Measurements from ENCODE around the gene VSX2. TPM values are rescaled to one million over a fixed set of nuclear protein-coding genes. Genes with fewer than 3 reads are reported as not detected.

The VSX2 gene
- total and polyA plus RNA-seq, 2 of the 13 experiments (the other 11 are each of a cell fraction or from before 2014, with no cell fraction given), result 0.05 TPM; not detected in 1

DNA sequence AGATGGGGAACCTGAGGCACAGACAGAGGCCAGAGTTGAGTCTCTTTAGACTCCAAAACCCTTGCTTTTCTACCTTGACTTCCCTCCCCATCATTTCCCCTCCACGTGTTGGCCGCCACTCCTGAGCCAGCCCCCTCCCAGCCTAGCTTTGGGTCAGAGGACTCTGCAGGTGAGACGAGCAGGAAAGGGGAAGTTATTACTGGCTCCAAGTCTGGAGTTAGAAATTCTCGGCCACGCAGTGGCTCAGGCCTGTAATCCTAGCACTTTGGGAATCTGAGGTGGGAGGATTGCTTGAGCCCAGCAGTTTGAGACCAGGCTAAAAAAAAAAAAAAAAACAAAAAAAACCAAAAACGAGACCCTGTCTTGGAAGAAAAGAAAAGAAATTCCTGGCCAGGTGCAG lies 8.8 kb downstream of the VSX2 start:
- H3K4me2 ChIP-seq (ENCODE audit: low read depth, low read length), result no peak overlapping the region
- ChIA-PET CTCF (ENCODE audit: low intra/inter-chr PET ratio, low total read pairs) (no interaction called here), POLR2A (no interaction called here)
- no peak overlapping the region for H3K9ac ChIP-seq (ENCODE audit: insufficient read depth, low read depth, low read length)
- no TSS peak for BruUV-seq (replicated peaks)
- ATAC-seq (no peak), DNase-seq (ENCODE audit: low spot score) (no peak), FAIRE-seq (no peak)
- H3K4me3 ChIP-seq (replicated peaks in 1 of 3; ENCODE audit: insufficient read depth in 1 of 3, low read depth in 2 of 3, low read length in 3 of 3), result no peak overlapping the region
- 24% methylated on average over 6 of the region's 6 CpGs for WGBS (ENCODE audit: low lambda C conversion rate)
- H4K20me1 ChIP-seq (ENCODE audit: insufficient read depth, low read length), result no peaks in the 10 kb centered on the region
- H3K79me2 ChIP-seq (ENCODE audit: insufficient read depth, low read length), result no peaks in the 10 kb centered on the region
- peaks cover 41% of the 10 kb centered on the region for H3K4me1 ChIP-seq (ENCODE audit: insufficient read depth, low read length)
- H3K27ac ChIP-seq (ENCODE audit: extremely low read length, insufficient read depth, low read length), result no peak overlapping the region
- no peaks in the 10 kb centered on the region for H3K9me3 ChIP-seq (ENCODE audit: low read length)
- H3K36me3 ChIP-seq (replicated peaks in 1 of 2; ENCODE audit: control insufficient read depth in 1 of 2, insufficient read depth in 2 of 2, low read length in 2 of 2), result no peaks in the 10 kb centered on the region
- peaks cover 1 to 32% of the 10 kb centered on the region in 2 experiments; a peak in 3 of 5 replicates for H3K27me3 ChIP-seq (ENCODE audit: control insufficient read depth in 1 of 2, insufficient read depth in 2 of 2, low read length in 2 of 2)
- intact Hi-C loops (cut with micrococcal nuclease; ENCODE audit: unreplicated experiment) (no loop called here), in situ Hi-C loops (cut with HindIII; ENCODE audit: extremely low pct_ligation_motif_present, low pct_unique_long_range_greater_than_20kb) (no loop called here)
- no peak overlapping the region for H2AFZ ChIP-seq (ENCODE audit: low read length)
- TF ChIP-seq, protein P1, sequence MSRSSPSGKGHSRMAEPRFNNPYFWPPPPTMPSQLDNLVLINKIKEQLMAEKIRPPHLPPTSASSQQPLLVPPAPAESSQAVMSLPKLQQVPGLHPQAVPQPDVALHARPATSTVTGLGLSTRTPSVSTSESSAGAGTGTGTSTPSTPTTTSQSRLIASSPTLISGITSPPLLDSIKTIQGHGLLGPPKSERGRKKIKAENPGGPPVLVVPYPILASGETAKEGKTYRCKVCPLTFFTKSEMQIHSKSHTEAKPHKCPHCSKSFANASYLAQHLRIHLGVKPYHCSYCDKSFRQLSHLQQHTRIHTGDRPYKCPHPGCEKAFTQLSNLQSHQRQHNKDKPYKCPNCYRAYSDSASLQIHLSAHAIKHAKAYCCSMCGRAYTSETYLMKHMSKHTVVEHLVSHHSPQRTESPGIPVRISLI (CRISPR knock-in tag; IDR thresholded peaks at IDR 0.05; ENCODE audit: borderline replicate concordance), result no peak
- no peak for TF ChIP-seq SP4 (CRISPR knock-in tag; IDR thresholded peaks at IDR 0.05)
- no peak for TF ChIP-seq TEAD3 (CRISPR knock-in tag; optimal IDR thresholded peaks at IDR 0.05; ENCODE audit: borderline replicate concordance)
- TF ChIP-seq KLF16 (CRISPR knock-in tag; IDR thresholded peaks at IDR 0.05), result no peak
- TF ChIP-seq ZNF567 (CRISPR knock-in tag; IDR thresholded peaks at IDR 0.05; ENCODE audit: borderline replicate concordance), result no peak
- TF ChIP-seq, protein P2, sequence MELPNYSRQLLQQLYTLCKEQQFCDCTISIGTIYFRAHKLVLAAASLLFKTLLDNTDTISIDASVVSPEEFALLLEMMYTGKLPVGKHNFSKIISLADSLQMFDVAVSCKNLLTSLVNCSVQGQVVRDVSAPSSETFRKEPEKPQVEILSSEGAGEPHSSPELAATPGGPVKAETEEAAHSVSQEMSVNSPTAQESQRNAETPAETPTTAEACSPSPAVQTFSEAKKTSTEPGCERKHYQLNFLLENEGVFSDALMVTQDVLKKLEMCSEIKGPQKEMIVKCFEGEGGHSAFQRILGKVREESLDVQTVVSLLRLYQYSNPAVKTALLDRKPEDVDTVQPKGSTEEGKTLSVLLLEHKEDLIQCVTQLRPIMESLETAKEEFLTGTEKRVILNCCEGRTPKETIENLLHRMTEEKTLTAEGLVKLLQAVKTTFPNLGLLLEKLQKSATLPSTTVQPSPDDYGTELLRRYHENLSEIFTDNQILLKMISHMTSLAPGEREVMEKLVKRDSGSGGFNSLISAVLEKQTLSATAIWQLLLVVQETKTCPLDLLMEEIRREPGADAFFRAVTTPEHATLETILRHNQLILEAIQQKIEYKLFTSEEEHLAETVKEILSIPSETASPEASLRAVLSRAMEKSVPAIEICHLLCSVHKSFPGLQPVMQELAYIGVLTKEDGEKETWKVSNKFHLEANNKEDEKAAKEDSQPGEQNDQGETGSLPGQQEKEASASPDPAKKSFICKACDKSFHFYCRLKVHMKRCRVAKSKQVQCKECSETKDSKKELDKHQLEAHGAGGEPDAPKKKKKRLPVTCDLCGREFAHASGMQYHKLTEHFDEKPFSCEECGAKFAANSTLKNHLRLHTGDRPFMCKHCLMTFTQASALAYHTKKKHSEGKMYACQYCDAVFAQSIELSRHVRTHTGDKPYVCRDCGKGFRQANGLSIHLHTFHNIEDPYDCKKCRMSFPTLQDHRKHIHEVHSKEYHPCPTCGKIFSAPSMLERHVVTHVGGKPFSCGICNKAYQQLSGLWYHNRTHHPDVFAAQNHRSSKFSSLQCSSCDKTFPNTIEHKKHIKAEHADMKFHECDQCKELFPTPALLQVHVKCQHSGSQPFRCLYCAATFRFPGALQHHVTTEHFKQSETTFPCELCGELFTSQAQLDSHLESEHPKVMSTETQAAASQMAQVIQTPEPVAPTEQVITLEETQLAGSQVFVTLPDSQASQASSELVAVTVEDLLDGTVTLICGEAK (IDR thresholded peaks at IDR 0.05), result no peak
- TF ChIP-seq, protein P2 (CRISPR knock-in tag; IDR thresholded peaks at IDR 0.05), result no peak
- TF ChIP-seq YEATS4 (CRISPR knock-in tag; IDR thresholded peaks at IDR 0.05; ENCODE audit: borderline replicate concordance), result no peak
- TF ChIP-seq SOX13 (IDR thresholded peaks at IDR 0.05), result no peak
- no peak for TF ChIP-seq SOX13 (CRISPR knock-in tag; conservative IDR thresholded peaks at IDR 0.05 in 1 of 2, IDR thresholded peaks at IDR 0.05 in 1 of 2)
- TF ChIP-seq ERF (CRISPR knock-in tag; IDR thresholded peaks at IDR 0.05), result no peak
- no peak for TF ChIP-seq MYNN (CRISPR knock-in tag; IDR thresholded peaks at IDR 0.05; ENCODE audit: low read depth)
- no peak for TF ChIP-seq TCF12 (IDR thresholded peaks at IDR 0.05)
- no peak for TF ChIP-seq TCF12 (CRISPR knock-in tag; IDR thresholded peaks at IDR 0.05)

Data from HepG2 (cell line).